ENCODE data around the gene VPS4B. TPM values are rescaled to one million over a fixed set of nuclear protein-coding genes. Genes with fewer than 3 reads are reported as not detected.
"Not testable (repeated sequence)": the region's sequence is repeated elsewhere in the genome, so short reads cannot be mapped to it uniquely, and the experiment has no call there.

VPS4B gene
- total and polyA plus RNA-seq, 9 donors = 18.6 to 43.4 (median 34.7) TPM

GRCh38 chr18:63363951-63364350 is 58.3 kb downstream of the VPS4B start:
- Histone ChIP-seq H3K4me3 (no peak overlapping the region), H3K9me3 (no peaks in the 10 kb centered on the region), H3K4me1 (ENCODE audit: insufficient read depth) (peaks cover 2% of the 10 kb centered on the region), H3K36me3 (no peaks in the 10 kb centered on the region), H3K27ac (no peak overlapping the region), H3K27me3 (no peaks in the 10 kb centered on the region)
- WGBS, 3 donors = 72 to 77% (median 73%) methylated on average over 2 of the region's 2 CpGs
- TF ChIP-seq CTCF (IDR thresholded peaks at IDR 0.05) (no peak), POLR2A (IDR thresholded peaks at IDR 0.05) (no peak), EP300 (IDR thresholded peaks at IDR 0.05) (no peak)
- intact Hi-C loops (cut with DNase I) = loop anchor here in 1 of 4 donors (10.0 kb wide), 2 partner anchors 61 to 839 kb away; partner anchors contain the start of genes VPS4B and ZCCHC2
- no peak for DNase-seq

- WGBS, 3 donors = 100% methylated on average over 2 of the region's 2 CpGs; no CpG with 5 or more reads in 2 of the 3 donors
- intact Hi-C loops (cut with DNase I) = loop anchor here in 1 of 4 donors (10.0 kb wide), 2 partner anchors 61 to 839 kb away; partner anchors contain the start of genes VPS4B and ZCCHC2
- H3K27ac ChIP-seq; DNase-seq; H3K4me3 ChIP-seq; H3K36me3 ChIP-seq; H3K4me1 ChIP-seq (ENCODE audit: insufficient read depth); H3K27me3 ChIP-seq; H3K9me3 ChIP-seq: not testable (repeated sequence)
Measured at GRCh38 chr18:63363420-63363819, 58.9 kb downstream of the VPS4B start.

- TF ChIP-seq POLR2A (IDR thresholded peaks at IDR 0.05) (no peak), CTCF (IDR thresholded peaks at IDR 0.05) (no peak), EP300 (IDR thresholded peaks at IDR 0.05) (no peak)
Measured at GRCh38 chr18:63356272-63356896, 65.9 kb downstream of the VPS4B start.

GRCh38 chr18:63350230-63350629 is 72.0 kb downstream of the VPS4B start:
- no peak overlapping the region for H3K27ac ChIP-seq
- WGBS, 3 donors = 47 to 50% (median 49%) methylated on average over 2 of the region's 2 CpGs
- H3K4me3 ChIP-seq = no peak overlapping the region
- H3K9me3 ChIP-seq = no peaks in the 10 kb centered on the region
- peaks cover 7% of the 10 kb centered on the region for H3K4me1 ChIP-seq (ENCODE audit: insufficient read depth)
- H3K36me3 ChIP-seq = no peaks in the 10 kb centered on the region
- TF ChIP-seq EP300 (IDR thresholded peaks at IDR 0.05) = no peak
- intact Hi-C loops (cut with DNase I) = no loop called here
- no peaks in the 10 kb centered on the region for H3K27me3 ChIP-seq
- DNase-seq = no peak

More at GRCh38 chr18:63356272-63356896, 65.9 kb downstream of the VPS4B start:
- DNase-seq = no peak
- Histone ChIP-seq H3K9me3 (no peaks in the 10 kb centered on the region), H3K4me3 (no peak overlapping the region), H3K36me3 (no peaks in the 10 kb centered on the region), H3K27ac (no peak overlapping the region), H3K4me1 (ENCODE audit: insufficient read depth) (no peaks in the 10 kb centered on the region), H3K27me3 (no peaks in the 10 kb centered on the region)
- 74 to 79% (median 74%) methylated on average over 7 of the region's 7 CpGs for WGBS, 3 donors
- intact Hi-C loops (cut with DNase I) = no loop called here

GRCh38 chr18:63348508-63349136 is 73.7 kb downstream of the VPS4B start:
- 87 to 96% (median 93%) methylated on average over 7 of the region's 7 CpGs for WGBS, 3 donors
- Histone ChIP-seq H3K36me3 (no peaks in the 10 kb centered on the region), H3K9me3 (no peaks in the 10 kb centered on the region), H3K27ac (no peak overlapping the region), H3K4me1 (ENCODE audit: insufficient read depth) (peaks cover 7% of the 10 kb centered on the region), H3K4me3 (no peak overlapping the region), H3K27me3 (no peaks in the 10 kb centered on the region)
- DNase-seq = no peak
- no peak for TF ChIP-seq CTCF (IDR thresholded peaks at IDR 0.05)
- no peak for TF ChIP-seq POLR2A (IDR thresholded peaks at IDR 0.05)
- no peak for TF ChIP-seq EP300 (IDR thresholded peaks at IDR 0.05)
- intact Hi-C loops (cut with DNase I) = loop anchor here in 1 of 4 donors (10.0 kb wide), 1 partner anchor 86 kb away; no protein-coding TSS in a partner anchor

Measured in ovary (tissue), 9 donors.